NB4 (cell line): ENCODE data around the gene ARHGEF18.

Source experiments
- MAX ChIP-seq: IDR thresholded peaks from 2 replicates; pipeline ENCODE4 v1.6.1; 2011; ENCODE audit warnings: low read depth, low read length
- MYC ChIP-seq: IDR thresholded peaks from 2 replicates; pipeline ENCODE4 v1.6.1; 2011; ENCODE audit warnings: low read depth, low read length
- POLR2A ChIP-seq: IDR thresholded peaks from 2 replicates; pipeline ENCODE4 v1.6.1; 2011; ENCODE audit warnings: mild to moderate bottlenecking; ENCODE audit not compliant: insufficient read length; ENCODE audit errors: extremely low read depth
- TF ChIP-seq, protein P1 (sequence below): IDR thresholded peaks from one replicate; pipeline ENCODE4 v1.5.1; 2012; ENCODE audit warnings: low read depth, low read length

GRCh38 chr19:7370546-7370945 lies 21.8 kb downstream of the ARHGEF18 start:
- TF ChIP-seq, protein P1, sequence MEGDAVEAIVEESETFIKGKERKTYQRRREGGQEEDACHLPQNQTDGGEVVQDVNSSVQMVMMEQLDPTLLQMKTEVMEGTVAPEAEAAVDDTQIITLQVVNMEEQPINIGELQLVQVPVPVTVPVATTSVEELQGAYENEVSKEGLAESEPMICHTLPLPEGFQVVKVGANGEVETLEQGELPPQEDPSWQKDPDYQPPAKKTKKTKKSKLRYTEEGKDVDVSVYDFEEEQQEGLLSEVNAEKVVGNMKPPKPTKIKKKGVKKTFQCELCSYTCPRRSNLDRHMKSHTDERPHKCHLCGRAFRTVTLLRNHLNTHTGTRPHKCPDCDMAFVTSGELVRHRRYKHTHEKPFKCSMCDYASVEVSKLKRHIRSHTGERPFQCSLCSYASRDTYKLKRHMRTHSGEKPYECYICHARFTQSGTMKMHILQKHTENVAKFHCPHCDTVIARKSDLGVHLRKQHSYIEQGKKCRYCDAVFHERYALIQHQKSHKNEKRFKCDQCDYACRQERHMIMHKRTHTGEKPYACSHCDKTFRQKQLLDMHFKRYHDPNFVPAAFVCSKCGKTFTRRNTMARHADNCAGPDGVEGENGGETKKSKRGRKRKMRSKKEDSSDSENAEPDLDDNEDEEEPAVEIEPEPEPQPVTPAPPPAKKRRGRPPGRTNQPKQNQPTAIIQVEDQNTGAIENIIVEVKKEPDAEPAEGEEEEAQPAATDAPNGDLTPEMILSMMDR, result no peak
- TF ChIP-seq MAX (no peak), POLR2A (no peak), MYC (no peak)
